Prostate gland (tissue), 2 donors: ENCODE measurements around the gene ARHGEF28.

ENCODE experiments used
- POLR2AphosphoS5 ChIP-seq: sonication (generic); formaldehyde crosslinking; IDR thresholded peaks from one replicate; pipeline ENCODE4 v1.6.1; 2017; ENCODE audit warnings: antibody characterized with exemption
- TF ChIP-seq, protein P1 (sequence below), 4 experiments: fragments of 200-600 bp in 2 of 4; fragments of 450-650 bp in 2 of 4; sonication (generic) in 2 of 4; IDR thresholded peaks; 1 replicate in 3 of 4; 2 replicates in 1 of 4; pipeline ENCODE4 v1.5.1; 2016 to 2019; ENCODE audit warnings: antibody characterized with exemption in 4 of 4, mild to moderate bottlenecking in 2 of 4, moderate library complexity in 2 of 4

DNA sequence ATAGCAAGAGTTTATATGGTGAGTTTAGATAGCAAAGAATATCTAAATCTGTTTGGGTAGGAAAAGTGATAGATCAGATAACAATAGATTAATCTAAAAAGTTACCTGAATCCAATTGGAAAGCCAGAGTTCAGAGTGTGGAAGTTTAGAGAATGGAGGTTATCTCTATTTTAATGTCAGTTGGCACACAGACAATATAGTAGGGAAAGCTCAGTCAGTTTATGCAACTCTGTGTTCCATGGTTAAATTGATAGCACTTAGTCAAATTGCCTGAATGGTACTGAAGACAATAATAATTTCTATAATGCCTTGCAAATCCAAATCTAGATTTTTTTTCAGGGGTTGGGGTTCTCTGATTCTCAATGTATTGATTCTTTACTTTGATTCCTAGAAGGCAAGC lies 77.0 kb downstream of the ARHGEF28 start:
- TF ChIP-seq, protein P1, sequence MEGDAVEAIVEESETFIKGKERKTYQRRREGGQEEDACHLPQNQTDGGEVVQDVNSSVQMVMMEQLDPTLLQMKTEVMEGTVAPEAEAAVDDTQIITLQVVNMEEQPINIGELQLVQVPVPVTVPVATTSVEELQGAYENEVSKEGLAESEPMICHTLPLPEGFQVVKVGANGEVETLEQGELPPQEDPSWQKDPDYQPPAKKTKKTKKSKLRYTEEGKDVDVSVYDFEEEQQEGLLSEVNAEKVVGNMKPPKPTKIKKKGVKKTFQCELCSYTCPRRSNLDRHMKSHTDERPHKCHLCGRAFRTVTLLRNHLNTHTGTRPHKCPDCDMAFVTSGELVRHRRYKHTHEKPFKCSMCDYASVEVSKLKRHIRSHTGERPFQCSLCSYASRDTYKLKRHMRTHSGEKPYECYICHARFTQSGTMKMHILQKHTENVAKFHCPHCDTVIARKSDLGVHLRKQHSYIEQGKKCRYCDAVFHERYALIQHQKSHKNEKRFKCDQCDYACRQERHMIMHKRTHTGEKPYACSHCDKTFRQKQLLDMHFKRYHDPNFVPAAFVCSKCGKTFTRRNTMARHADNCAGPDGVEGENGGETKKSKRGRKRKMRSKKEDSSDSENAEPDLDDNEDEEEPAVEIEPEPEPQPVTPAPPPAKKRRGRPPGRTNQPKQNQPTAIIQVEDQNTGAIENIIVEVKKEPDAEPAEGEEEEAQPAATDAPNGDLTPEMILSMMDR (IDR thresholded peaks at IDR 0.05): no peak
- no peak for TF ChIP-seq POLR2AphosphoS5
